GM21737 (cell line): ENCODE measurements around the gene NSRP1.
"Not testable (repeated sequence)": the region's sequence is repeated elsewhere in the genome, so short reads cannot be mapped to it uniquely, and the experiment has no call there.

ENCODE experiments used
- ATAC-seq: cut with Tn5 transposase; IDR thresholded peaks from one replicate; pipeline ENCODE4 v1.9.1; 2021; ENCODE audit warnings: mild to moderate bottlenecking, moderate library complexity; ENCODE audit not compliant: unreplicated experiment

The NSRP1 gene

DNA sequence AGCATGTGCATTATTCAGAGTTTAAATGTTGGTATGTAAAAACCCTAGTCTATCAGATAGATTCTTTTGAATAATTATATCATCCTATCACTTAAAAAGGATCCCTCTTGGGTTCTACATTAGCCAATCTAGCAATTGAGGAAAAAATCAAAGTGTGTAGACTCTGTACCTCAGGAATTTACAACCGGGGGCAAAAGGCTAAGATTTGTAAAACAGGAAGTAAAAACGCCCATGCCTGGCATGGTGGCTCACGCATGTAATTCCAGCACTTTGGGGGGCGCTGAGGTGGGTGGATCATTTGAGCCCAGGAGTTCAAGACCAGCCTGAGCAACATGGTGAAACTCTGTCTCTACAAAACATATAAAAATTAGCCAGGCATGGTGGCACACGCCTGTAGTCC is 60.2 kb downstream of the NSRP1 start:
- ATAC-seq: no peak

DNA sequence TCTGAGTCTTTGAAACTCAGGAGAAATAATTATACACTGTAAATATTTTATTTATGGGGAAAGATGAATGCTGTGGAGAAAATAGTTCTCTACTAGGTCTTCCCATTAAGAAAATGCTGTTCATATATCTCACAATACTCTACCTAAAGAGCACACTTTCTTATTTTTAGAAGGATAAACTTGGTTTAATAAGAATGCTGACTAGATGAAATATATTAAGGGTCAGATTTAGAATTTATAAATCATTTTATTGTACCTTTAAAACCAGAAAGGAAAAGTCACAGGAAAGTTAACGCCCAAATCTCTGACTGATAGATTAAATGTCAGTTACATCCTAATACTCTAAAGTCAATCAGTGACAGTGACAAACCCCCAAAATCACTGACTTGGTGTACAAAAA is 70.1 kb downstream of the NSRP1 start:
- no peak for ATAC-seq

DNA sequence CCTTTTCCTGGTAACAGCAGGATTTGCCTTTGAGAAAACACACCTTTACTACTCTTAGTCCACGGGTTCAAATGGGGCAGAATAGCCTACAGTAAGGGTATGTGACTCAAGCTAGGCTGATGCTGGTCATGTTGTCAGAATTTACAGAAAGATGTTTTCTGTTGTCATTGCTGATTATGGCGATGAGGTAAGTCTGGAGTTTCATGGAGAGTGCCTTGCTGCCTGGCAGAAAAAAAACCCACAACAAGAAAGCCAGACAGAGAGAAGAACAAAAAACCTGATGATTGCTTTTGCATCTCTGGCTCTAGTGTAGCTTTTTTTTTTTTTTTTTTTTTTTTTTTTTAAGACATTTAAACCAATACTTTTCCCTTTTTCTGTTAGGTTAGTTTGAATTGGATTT is 71.0 kb downstream of the NSRP1 start:
- no peak for ATAC-seq

DNA sequence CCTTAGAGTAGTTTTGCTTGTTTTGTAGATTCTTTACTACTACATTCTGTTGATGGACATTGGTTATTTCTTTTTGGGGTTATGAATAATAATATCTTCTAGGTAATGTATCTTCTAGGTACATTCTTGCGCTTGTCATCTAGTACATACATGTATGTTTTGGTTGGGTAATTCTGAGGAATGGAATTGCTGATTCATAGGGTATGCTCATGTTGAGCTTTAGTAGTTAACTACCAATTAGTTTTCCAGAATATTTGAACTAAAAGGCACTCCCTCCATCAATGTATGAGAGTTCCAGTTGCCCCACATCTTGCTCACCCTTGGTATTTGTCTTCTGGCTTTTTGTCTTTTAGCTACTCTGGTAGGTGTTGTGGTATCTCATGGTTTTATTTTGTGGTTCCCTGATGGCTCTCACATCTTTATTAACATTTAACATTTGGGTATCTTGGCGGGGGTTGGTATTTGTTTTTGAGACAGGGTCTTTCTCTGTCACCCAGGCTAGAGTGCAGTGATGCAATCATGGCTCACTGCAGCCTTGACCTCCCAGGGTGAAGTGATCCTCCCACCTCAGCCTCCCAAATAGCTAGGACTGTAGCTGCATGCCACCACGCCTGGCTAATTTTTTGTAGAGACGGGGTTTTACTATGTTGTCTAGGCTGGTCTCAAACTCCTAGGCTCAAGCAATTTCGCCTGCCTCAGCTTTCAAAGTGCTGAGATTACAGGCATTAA is 71.8 kb downstream of the NSRP1 start:
- ATAC-seq: no peak

DNA sequence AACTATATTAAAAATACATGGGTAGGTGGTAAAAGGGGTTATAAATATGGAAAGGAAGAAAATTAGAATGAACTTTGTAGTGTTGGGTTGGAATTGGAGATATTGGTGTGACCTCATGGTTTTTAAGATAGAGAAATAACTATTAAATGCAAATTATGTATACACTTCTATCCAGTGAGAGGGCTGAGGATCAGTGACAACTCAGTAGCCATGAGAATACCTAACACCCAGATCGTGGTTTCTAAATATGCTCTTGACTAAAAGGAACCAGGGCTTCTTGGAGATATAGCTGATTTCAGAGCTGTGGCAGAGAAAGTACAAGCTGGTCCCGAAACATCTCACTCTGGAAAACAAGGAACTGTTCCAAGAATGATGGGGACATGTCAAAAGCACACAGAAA is 74.5 kb downstream of the NSRP1 start:
- no peak for ATAC-seq

DNA sequence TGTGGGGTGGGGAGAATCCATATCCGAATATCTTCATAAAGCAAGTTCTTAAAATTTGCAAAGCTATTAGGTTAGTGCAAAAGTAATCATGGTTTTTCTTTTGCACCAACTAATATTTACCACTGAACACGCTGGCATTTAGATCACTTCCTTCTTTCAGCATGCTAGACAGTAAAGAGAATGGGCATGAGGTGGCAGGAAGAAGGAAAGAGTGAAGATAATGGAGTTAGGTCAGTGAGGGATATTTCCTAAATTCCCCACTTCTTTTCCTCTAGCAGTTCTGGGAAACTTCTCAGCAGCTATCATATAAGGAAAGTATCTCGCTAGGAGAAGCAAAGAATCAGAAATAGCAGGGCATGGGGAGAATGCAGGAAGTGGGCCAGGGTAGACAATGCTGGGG is 79.9 kb downstream of the NSRP1 start:
- ATAC-seq: no peak

DNA sequence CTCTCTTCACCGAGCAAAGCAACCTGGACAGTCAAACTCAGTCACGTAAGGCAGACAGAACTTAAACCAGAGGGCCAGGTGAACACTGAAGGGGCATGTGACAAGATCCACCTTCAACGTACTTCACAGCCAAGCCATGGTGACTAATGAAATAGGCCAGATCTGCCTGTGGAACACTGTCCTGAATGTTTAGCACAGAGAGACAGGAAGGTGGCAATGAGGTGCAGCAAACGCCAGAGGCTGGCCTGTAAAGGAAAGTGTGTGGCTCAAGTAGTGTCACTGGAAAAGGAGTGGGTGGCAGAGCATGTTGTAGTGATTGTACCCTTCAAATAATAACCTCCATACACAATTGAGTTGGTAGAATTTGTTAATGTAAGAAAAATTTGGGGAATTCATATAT is 80.8 kb downstream of the NSRP1 start:
- no peak for ATAC-seq

DNA sequence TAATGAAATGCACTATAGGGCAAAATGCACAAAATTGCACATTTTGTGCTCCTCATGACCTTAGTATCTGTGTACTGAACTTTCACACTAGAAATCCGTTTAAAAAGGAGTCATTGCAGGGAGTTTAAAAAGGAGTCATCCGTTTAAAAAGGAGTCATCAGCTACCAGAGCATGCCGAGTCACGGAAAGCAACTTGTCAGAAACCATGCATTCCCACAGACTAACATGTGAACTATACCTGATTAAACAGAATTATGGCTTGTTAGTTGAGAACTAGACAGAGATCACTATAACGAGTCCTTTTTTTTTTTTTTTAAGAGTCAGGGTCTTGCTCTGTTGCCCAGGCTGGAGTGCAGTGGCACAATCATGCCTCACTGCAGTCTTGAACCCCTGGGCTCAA is 83.0 kb downstream of the NSRP1 start:
- ATAC-seq: no peak

DNA sequence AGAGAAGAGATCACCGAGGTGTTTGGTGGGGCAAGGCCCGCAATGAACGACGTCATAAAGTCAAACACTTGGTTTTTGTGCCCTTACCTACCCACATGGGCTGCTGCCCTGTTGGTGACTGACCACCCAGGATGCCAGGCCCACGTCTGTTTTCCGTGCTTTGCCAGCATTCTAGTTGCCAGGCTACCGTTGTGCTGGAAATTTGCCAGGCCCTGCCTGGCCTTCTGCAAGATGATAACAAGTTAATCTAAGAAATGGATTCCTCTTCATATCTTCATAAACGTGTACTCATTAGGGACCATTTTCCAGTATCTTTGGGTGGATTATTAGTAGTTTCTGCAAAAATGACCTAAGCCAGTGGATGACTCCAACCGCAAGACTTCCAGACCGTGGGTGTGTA is 83.5 kb downstream of the NSRP1 start:
- ATAC-seq: no peak

DNA sequence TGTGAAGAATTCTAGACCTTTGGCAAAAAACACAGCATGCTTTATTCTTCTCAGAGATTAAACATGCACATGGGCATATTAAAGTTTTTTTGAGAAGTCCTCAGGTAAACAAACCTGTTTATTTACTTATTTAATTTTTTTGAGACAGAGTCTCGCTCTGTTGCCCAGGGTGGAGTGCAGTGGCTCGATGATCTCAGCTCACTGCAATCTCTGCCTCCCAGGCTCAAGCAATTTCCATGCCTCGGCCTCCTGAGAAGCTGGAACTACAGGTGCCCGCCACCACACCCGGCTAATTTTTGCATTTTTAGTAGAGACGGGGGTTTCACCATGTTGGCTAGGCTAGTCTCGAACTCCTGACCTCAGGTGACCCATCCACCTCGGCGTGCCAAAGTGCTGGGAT is 84.0 kb downstream of the NSRP1 start:
- not testable (repeated sequence) for ATAC-seq

DNA sequence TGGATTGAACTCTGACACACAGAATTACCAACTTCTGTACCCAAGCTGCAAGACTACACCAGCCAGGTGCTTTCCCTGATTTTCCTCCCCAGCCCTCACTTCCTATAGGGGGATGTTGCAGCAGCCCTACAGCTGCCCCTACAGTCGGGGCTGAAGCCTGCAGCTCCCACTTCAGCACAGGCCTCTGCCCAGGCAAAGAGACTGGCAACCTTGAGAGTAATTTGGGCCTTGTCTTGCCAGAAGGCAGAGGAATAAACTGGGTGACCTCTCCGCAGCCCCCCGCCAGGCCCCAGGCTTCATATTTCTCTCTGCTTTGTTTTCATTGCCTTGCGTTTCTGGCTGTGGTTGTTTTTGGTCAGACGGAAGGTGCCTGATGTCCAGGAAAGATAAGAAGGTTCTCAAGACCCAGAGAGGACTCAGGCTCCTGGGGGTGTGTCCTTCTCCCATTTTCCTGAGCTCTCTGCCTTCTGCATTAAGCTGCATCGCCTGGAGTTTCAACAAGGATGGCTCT is 86.9 kb downstream of the NSRP1 start:
- no peak for ATAC-seq

DNA sequence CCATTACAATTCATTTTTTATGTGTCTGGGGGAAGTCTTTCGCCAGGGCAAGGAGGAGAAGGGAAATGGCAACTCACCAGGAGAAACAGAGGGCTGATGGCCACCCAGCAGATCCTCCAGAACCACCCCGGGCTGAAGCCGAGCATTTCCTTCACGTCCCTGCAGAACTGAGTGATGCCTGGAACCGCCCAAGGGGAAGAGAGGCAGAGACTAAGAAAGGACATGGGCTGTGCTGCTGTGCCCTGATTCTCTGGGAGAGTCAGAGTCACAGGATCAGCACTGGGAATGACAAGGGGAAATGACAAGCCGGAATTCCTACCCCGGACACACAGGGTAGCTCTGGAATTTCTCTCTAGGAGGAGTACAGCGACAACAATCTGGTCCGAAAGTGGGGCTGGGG is 91.0 kb downstream of the NSRP1 start:
- no peak for ATAC-seq

DNA sequence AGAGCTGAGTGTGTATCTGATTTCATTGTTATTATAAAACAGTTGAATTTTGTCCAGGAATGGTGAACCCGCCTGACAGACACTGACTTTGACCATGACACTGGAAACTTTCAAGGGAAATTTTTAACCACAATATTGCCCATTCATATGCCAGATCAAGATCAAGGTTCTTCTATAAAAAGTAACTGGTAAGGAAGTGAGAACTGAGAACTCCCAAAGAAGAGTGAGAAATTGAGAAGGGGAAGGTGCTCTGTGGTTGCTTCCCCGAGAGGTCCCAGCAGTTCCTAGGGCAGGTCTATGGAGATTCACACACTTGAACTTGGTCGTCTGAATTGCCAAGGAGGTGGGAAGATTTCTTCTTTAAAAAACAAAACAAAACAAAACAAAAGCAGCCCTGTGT is 91.6 kb downstream of the NSRP1 start:
- no peak for ATAC-seq

DNA sequence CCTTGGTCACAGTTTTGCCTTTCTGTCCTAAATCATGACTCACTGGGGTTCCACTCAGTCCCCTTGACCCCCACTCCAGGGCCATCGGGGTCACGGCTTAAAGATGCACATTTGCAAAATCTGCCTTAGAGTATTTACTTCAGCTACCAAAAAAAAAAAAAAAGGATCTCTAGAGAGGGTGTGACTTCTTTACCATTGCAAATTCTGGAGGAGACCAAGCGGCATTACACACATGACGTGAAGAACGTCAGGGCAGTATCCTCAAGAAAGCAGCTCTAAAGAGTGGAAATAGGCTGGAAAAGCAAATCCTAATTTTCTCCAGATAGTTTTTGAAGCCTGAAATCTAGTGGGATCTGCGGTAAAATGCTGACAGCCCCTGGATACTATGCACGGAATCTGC is 93.3 kb downstream of the NSRP1 start:
- no peak for ATAC-seq

DNA sequence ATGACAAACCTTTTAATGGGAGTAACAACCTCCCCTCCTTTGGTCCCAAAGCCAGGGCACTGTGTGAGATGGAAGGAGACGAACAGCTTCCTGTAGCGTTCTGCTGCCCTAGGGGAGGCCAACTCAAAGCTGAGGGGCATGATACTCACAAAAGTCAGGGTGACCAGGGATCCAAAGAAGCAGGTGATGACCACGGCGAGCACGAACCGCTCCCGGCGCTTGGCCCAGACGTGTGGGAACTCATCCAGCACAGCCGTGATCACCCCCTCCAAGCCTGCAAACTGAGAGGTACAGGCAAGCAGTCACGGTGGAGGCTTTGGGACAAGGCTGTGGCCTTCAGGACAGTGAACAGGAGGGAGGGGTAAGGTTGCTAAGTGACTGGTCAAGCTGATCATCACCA is 93.8 kb downstream of the NSRP1 start:
- ATAC-seq: no peak

DNA sequence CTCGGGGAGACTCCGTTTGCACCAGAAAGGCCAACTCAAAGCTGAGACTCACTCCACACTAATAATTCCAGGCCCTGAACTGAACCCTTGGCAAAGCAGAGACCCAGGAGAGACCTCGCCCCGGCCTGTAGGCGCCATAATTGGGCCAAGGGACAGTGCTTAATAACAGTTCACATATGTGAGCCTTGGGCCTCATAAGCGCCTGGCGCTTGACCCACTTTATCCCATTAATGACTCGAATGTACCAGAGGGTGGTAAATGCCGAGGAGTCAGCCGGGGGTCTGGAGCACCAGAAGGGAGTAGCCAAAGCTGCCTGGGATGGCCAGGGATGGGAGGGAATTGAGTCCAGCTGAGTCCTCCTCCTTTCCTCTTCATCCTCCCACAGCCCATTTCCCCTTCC is 94.3 kb downstream of the NSRP1 start:
- no peak for ATAC-seq

DNA sequence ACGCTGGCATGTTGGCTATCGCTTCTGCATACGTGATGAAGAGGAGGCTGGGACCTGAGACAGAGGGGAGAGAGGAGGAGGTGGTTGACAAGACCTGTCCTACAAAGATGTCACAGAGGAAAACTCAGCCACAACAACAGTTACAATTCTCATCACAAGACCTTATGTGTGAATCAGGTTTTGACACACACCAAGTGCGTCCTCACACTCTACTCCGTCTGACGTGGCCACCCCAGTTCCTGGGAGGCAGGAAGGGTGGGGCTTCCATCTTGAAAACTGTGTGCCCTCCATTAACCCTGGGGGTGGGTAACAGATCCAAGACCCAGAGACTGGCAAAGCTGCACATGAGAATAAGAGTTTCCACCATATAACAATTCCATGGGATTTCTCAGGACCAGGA is 94.8 kb downstream of the NSRP1 start:
- no peak for ATAC-seq

DNA sequence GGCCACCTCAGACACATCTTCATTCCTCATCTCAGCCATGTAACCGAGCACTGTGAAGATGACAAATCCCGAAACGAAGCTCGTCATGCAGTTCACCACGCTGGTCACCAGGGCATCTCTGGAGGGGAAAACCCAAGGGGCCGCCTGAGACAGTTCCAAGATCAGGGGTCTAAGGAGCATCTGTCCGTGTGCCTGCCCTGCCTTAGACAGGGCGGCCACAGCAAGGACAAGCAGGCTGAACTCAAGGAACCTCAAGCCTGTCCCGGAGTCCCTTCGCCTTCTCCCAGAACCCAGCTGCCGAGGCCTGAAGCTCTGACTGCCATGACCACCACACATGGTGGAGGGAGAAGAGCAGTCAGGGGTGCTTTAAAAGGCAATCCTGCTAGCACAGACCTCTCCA is 96.1 kb downstream of the NSRP1 start:
- ATAC-seq: no peak

DNA sequence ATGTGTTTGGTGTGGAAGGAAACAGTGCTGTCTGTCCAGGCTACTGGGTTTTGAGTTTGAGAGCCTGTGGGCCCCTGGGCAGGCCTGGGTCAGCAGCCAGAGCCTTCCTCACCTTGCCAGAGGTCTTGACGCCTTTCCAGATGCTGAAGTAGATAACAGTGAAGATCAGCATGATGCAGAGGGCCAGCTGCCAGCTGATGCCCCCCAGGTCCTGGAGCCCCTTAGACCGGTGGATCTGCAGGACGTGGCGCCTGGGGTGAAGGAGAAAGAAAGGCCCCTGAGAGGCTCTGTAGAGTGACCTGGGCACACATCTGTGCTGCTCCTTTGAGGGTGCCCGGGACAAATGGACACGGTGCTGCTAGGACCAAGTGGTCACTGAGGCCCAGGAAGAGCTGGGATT is 100.4 kb downstream of the NSRP1 start:
- ATAC-seq: no peak

DNA sequence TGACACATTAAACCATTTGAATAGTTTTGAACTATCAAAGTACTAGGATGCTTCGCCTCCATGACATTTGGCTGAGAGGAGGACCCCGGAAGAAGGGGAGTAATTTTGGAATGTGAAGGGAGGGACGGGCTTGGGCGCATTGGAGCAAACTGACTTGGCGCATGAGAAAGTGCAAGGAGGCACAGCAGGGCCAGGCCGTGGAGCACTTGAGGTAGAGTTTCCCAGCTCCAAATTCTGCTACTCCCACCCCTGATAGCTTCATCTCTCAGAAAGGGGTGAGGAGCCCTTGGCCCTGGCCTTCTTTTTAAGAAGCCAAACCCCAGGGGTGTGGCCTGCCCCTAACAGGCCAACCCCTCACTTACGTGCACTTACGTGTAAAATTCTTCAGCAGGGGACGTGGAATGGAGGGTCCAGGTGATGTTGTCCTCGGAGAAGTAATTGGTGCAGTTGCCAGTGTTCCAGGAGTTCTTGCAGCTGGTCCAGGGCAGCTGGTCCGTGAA is 101.2 kb downstream of the NSRP1 start:
- no peak for ATAC-seq

DNA sequence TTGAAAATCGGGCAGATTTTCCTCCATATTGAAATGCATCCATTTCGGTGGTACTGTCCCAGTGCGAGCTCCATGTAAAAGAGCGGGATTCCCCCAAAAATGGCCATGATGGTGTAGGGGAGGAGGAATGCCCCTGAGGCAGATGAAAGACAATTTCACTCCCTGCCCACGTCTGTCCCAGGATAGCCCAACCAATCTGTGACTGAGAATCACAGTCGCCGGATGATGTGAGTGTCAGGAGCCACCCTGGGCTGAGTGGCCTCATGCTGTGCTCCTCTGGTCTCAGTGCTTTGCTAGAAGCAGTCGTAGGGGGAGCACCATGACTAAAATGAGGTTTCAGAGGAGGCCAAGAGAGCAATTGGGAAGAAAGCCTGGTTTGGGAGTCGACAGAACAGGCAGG is 102.2 kb downstream of the NSRP1 start:
- no peak for ATAC-seq

DNA sequence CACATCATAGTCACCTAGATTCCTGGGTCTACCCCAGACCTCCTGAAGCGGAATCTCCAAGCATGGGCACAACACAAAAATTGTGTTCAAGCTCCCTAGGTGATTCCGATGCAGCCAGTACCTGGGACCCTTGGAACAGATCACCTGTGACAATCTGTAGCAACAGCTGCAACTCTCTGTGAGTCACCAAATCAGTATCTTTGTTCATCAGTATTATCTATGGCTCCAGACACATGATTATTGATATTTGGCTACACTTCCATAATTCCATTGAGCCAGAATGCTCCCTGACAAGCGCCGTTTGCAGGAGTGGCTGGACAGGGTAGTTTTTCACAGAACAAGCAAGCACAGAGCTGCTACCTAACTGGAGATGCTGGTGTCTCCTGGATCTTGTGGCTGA is 102.7 kb downstream of the NSRP1 start:
- no peak for ATAC-seq

DNA sequence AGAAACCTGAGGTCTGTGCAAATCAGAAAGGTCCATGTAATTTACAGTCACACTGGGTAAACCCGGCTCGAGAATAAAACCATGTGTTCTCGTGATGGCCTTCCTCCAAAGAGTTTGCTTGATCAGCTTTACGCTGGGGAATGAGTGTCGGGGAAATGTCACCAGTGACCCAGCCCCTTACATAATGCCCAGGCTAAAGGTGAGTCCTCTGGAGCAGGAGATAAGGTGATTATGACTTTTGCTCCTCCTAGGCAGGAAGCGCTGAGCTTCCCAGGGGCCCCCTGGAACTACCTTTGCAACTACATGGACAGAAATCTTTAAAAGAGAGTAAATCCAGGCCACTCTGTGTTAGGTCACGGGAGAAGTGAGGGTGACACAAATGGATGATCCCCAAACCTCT is 103.2 kb downstream of the NSRP1 start:
- ATAC-seq: no peak
